ENCODE data around the gene EPM2A.
A peak's percentile ranks its signal among the peaks of the same experiment; 100 is the strongest.

Gene EPM2A

DNA sequence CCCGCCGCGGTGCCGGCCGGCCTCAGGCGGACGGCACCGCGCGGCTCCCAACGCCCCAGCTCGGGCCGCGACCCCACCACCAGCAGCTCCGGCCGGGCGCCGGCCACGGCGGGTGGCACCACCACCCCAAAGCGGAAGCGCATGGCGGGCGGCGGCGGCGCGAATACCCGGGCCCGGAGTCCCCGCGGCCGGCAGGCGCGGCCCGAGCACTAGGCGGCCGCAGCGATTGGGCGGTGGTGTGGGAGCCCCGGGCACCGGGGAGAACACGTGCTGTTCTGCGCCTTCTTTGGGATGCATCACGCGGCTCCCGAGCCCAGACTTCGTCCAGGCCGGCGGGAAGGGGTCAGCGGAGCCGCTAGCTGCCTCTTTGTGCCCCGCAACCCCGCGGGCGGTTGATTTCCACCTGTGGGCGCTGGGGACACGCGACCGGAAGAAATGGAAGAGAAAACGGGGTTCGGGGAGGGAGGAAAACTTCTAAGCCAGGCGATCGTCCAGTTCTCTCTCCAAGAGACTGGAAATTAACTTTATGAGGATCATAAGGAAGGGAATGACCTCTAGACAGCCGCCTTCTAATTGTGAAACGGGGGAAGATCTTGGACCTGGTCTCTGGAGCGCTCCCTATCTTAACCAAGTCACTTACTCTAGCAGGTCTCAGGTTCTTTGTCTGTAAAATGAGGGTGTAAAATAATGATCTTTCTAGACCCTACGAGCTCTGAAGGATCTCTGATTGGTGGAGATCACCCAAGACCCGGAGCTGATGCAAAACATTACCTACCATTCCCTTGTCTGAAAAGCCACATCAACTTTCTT is at the start of gene EPM2A:
TSS of gene EPM2A (minus strand) at position 165 of the 810 bp plus-strand sequence. CDS start at position 143, 22 bp downstream.
- DNase-seq = peak; percentile 68
- peaks cover 7% of the 10 kb centered on the region for H3K9me3 Mint-ChIP-seq
- H3K27me3 Mint-ChIP-seq = no peaks in the 10 kb centered on the region
- peak; percentile 58 for ATAC-seq
- peaks cover 41% of the 10 kb centered on the region for H3K4me1 Mint-ChIP-seq
- peak within 1 kb of the TSS; percentile 99 for H3K27ac Mint-ChIP-seq
- peak within 1 kb of the TSS; percentile 92 for H3K4me3 Mint-ChIP-seq
- peaks cover 4% of the 10 kb centered on the region for H3K36me3 Mint-ChIP-seq (ENCODE audit: low read depth)

DNA sequence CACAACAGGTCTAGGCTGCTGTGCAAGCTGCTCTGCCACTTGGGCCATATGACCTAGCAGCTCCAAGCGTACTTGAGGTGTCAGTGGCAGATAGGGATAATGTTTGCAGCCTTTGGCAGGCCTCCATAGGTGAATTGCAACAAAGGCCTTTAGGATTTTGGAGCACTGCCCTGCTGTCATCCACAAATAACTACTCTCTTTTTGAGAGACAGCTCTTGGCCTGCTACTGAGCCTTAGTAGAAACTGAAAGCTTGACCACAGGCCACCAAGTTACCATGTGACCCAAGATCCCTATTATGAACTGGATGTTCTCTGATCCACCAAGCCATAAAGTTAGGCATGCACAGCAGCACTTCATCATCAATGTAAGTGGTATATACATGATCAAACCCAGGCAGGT is 49.4 kb upstream of the EPM2A start:
- H3K36me3 Mint-ChIP-seq (ENCODE audit: low read depth) = peaks cover 8% of the 10 kb centered on the region
- ATAC-seq = no peak
- DNase-seq = no peak
- H3K27me3 Mint-ChIP-seq = no peaks in the 10 kb centered on the region
- H3K27ac Mint-ChIP-seq = no peak overlapping the region
- no peak overlapping the region for H3K4me3 Mint-ChIP-seq
- H3K4me1 Mint-ChIP-seq = no peaks in the 10 kb centered on the region
- H3K9me3 Mint-ChIP-seq = peaks cover 11% of the 10 kb centered on the region

- Mint-ChIP-seq H3K9me3 (peaks cover 10% of the 10 kb centered on the region), H3K27ac (no peak overlapping the region), H3K4me1 (no peaks in the 10 kb centered on the region), H3K27me3 (no peaks in the 10 kb centered on the region), H3K36me3 (ENCODE audit: low read depth) (peaks cover 6% of the 10 kb centered on the region), H3K4me3 (no peak overlapping the region)
- no peak for ATAC-seq
- DNase-seq = no peak
These were observed 48.5 kb upstream of the EPM2A start for GRCh38 chr6:145783796-145784195.

GRCh38 chr6:145772846-145773245 is 37.5 kb upstream of the EPM2A start:
- no peak overlapping the region for H3K4me3 Mint-ChIP-seq
- no peak overlapping the region for H3K27ac Mint-ChIP-seq
- H3K9me3 Mint-ChIP-seq = peaks cover 23% of the 10 kb centered on the region
- H3K4me1 Mint-ChIP-seq = no peaks in the 10 kb centered on the region
- ATAC-seq (no peak), DNase-seq (no peak)
- peaks cover 1% of the 10 kb centered on the region for H3K36me3 Mint-ChIP-seq (ENCODE audit: low read depth)
- no peaks in the 10 kb centered on the region for H3K27me3 Mint-ChIP-seq

DNA sequence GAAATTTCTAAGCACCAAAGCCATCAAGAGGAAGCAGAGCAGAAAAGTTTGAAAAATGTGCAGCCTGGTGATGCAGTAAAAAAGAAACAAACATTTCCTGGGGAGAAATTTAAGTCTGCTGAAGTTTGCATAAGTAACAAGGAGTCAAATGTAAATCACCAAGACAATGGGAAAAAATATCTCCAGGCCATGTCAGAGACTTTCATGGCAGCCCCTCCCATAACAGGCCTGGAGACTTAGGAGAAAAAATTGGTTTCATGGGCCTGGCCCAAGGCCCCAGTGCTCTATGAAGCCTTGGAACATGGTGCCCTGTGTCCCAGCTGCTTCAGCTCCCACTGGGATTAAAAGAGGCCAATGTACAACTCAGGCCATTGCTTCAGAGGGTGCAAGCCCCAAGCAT is 30.1 kb upstream of the EPM2A start:
- DNase-seq = no peak

DNA sequence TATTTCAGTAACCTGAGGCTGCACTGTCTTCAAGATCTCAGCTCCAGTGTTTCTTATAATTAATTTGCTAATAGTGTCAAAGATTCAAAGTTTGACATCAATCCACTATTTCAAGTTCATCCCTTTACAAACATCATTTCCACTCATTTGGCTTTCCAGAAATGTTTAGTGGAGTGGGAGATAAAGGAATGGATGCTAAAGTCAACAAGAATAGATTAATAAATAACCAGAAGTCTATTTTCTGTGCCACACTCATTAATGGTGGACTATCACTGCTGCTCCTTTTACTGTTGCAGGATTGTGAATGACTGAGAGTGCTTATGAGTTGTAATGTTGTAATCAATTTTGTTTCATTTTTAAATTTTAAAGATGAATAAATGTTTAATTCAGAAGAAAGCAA is 28.4 kb upstream of the EPM2A start:
- H3K4me1 Mint-ChIP-seq = no peaks in the 10 kb centered on the region
- no peaks in the 10 kb centered on the region for H3K36me3 Mint-ChIP-seq (ENCODE audit: low read depth)
- peaks cover 7% of the 10 kb centered on the region for H3K9me3 Mint-ChIP-seq
- no peaks in the 10 kb centered on the region for H3K27me3 Mint-ChIP-seq
- ATAC-seq (no peak), DNase-seq (no peak)
- no peak overlapping the region for H3K4me3 Mint-ChIP-seq
- no peak overlapping the region for H3K27ac Mint-ChIP-seq

More for the DNA sequence above, 30.1 kb upstream of the EPM2A start:
- Mint-ChIP-seq H3K4me1 (no peaks in the 10 kb centered on the region), H3K36me3 (ENCODE audit: low read depth) (no peaks in the 10 kb centered on the region), H3K9me3 (peaks cover 12% of the 10 kb centered on the region), H3K4me3 (no peak overlapping the region), H3K27me3 (no peaks in the 10 kb centered on the region), H3K27ac (no peak overlapping the region)
- ATAC-seq = no peak

DNA sequence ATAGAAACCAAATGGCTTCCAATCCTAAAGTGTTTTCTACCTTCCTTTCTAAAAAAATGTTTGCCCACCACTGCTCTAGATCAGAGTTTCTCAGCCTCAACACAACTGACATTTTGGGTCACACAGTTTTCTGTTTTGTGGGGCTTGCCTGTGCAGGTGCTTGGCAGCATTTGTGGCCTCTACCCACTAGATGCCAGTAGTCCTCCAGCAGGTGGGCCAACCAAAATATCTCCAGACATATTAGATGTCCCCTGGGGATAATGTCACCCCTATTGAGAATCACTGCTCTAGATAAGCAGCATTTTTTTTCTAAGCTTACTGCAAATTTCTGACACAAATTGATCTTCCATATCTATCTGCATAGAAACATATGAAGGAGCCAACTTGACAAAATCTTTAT is 26.3 kb upstream of the EPM2A start:
- no peak overlapping the region for H3K4me3 Mint-ChIP-seq
- H3K27ac Mint-ChIP-seq = no peak overlapping the region
- ATAC-seq = no peak
- no peak for DNase-seq
- H3K4me1 Mint-ChIP-seq = no peaks in the 10 kb centered on the region
- peaks cover 5% of the 10 kb centered on the region for H3K9me3 Mint-ChIP-seq
- no peaks in the 10 kb centered on the region for H3K36me3 Mint-ChIP-seq (ENCODE audit: low read depth)
- H3K27me3 Mint-ChIP-seq = no peaks in the 10 kb centered on the region

DNA sequence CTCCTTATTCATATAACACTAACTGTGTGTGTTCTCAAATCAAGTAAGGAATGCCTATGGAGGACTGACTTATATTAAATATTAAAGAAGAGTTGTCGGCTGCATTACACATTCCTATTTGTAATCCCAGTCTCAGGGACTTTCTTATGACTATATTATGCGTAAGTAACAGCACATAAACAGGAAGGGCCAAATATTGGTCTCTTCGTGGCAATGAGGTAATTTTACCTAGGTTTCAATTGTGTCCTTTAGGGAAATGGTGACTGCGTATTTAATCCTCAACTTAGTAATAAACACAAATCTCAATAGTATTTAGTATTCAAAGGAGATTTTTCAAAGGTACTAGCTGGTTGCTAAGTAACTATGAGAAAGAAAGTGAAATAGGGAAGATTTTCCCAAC is 22.8 kb upstream of the EPM2A start:
- Mint-ChIP-seq H3K27me3 (no peaks in the 10 kb centered on the region), H3K36me3 (ENCODE audit: low read depth) (no peaks in the 10 kb centered on the region), H3K4me3 (no peak overlapping the region), H3K4me1 (no peaks in the 10 kb centered on the region), H3K9me3 (no peaks in the 10 kb centered on the region), H3K27ac (no peak overlapping the region)
- no peak for DNase-seq
- ATAC-seq = no peak

GRCh38 chr6:145756170-145756662 is 20.9 kb upstream of the EPM2A start:
- Mint-ChIP-seq H3K9me3 (no peaks in the 10 kb centered on the region), H3K27ac (no peak overlapping the region), H3K4me3 (no peak overlapping the region), H3K36me3 (ENCODE audit: low read depth) (no peaks in the 10 kb centered on the region), H3K27me3 (no peaks in the 10 kb centered on the region), H3K4me1 (no peaks in the 10 kb centered on the region)
- ATAC-seq (no peak), DNase-seq (no peak)

DNA sequence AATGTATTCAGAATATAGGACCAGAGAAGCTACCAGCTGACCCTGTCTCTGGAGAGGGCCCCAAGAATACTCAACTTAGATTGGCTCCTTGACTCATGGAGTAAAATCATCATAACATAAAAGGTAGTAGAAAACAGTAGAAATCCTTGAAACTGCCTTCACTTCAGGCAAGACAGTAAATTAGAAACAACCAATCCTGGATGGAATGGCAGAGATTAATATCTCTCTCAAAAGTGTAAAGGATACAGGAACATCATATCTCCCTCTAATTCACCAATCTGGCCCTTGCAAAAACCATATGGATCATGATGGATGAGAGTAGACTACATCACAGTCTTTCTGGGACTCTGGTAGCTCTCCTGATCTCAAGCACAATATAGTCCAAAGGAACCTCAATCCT is 20.4 kb upstream of the EPM2A start:
- no peaks in the 10 kb centered on the region for H3K4me1 Mint-ChIP-seq
- no peaks in the 10 kb centered on the region for H3K36me3 Mint-ChIP-seq (ENCODE audit: low read depth)
- H3K9me3 Mint-ChIP-seq = no peaks in the 10 kb centered on the region
- no peak for ATAC-seq
- no peak overlapping the region for H3K4me3 Mint-ChIP-seq
- H3K27ac Mint-ChIP-seq = no peak overlapping the region
- H3K27me3 Mint-ChIP-seq = no peaks in the 10 kb centered on the region
- no peak for DNase-seq

- no peaks in the 10 kb centered on the region for H3K36me3 Mint-ChIP-seq (ENCODE audit: low read depth)
- H3K9me3 Mint-ChIP-seq = no peaks in the 10 kb centered on the region
- H3K4me1 Mint-ChIP-seq = peaks cover 7% of the 10 kb centered on the region
- no peaks in the 10 kb centered on the region for H3K27me3 Mint-ChIP-seq
- no peak overlapping the region for H3K4me3 Mint-ChIP-seq
- no peak for ATAC-seq
- no peak for DNase-seq
- no peak overlapping the region for H3K27ac Mint-ChIP-seq
These were observed 17.3 kb upstream of the EPM2A start for GRCh38 chr6:145752638-145753037.

DNA sequence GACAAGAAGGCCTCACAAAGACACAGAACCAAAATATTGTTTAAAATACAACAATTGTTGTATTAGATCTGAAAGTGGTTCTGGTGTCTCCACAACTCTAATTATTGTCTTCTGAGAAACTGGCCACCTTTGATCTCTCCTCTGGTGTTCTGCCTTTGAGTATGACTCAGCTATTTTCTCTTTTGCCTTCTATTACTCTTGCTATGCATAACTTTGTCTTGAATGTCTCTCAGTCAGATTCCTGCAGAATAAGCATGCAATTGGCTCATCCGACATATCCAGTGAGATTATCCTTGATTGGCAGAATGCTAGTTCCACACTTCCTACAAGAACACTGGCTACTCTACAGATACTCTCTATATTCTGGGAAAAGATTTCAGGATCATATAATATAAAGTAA is 14.3 kb upstream of the EPM2A start:
- Mint-ChIP-seq H3K27me3 (no peaks in the 10 kb centered on the region), H3K27ac (no peak overlapping the region), H3K4me1 (peaks cover 7% of the 10 kb centered on the region), H3K4me3 (no peak overlapping the region), H3K36me3 (ENCODE audit: low read depth) (no peaks in the 10 kb centered on the region), H3K9me3 (no peaks in the 10 kb centered on the region)
- ATAC-seq (no peak), DNase-seq (no peak)

DNA sequence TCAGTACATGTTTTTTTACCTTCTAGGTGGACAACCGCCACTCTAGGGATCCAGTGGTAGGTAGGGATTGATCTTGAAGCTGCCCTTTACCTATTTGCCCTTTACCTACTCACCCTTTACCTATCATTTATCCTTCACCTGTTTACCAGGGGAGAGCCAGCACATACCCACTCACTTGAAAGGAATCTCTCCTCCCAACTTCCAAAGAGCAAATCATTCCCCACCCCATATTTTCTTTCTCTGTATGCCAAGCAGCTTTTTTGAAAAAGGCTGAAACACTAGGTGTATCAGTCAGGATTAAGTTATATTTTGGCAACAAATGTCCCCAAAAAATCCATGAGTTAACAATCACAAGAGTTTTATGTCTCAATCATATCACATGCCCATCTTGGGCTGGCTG is 10.5 kb upstream of the EPM2A start:
- Mint-ChIP-seq H3K9me3 (no peaks in the 10 kb centered on the region), H3K4me3 (no peak overlapping the region), H3K4me1 (peaks cover 7% of the 10 kb centered on the region), H3K27ac (no peak overlapping the region), H3K27me3 (no peaks in the 10 kb centered on the region), H3K36me3 (ENCODE audit: low read depth) (no peaks in the 10 kb centered on the region)
- ATAC-seq (no peak), DNase-seq (no peak)

DNA sequence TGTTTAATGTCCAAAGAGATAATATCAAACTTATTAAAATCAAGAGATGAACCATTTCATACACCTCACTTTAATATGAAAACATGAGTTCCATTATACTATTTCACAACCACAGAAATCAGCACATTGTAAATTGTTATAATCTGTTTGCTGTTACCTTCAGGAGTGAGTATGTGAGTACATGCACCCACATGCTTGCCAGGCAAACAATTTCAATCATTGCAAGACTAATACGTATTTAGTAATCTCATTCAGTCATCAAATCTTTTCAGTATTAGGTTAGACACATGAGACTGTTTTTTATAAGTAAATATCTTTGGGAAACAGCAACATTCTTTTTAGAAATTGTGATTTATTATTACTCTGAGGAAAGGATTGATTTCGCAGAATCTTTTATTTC is 9.3 kb upstream of the EPM2A start:
- H3K9me3 Mint-ChIP-seq = peaks cover 6% of the 10 kb centered on the region

GRCh38 chr6:145743332-145743731 is 8.0 kb upstream of the EPM2A start:
- no peak for DNase-seq
- no peak for ATAC-seq
- Mint-ChIP-seq H3K4me1 (no peaks in the 10 kb centered on the region), H3K36me3 (ENCODE audit: low read depth) (peaks cover 2% of the 10 kb centered on the region), H3K27ac (no peak overlapping the region), H3K4me3 (no peak overlapping the region), H3K9me3 (peaks cover 7% of the 10 kb centered on the region), H3K27me3 (no peaks in the 10 kb centered on the region)

More for the DNA sequence above, 9.3 kb upstream of the EPM2A start:
- Mint-ChIP-seq H3K36me3 (ENCODE audit: low read depth) (peaks cover 2% of the 10 kb centered on the region), H3K27ac (no peak overlapping the region), H3K27me3 (no peaks in the 10 kb centered on the region), H3K4me1 (peaks cover 3% of the 10 kb centered on the region), H3K4me3 (no peak overlapping the region)
- no peak for ATAC-seq
- DNase-seq = no peak
